Heart left ventricle (tissue), 16 donors: ENCODE results near the gene TMEM74B. TPM values are rescaled to one million over a fixed set of nuclear protein-coding genes. Genes with fewer than 3 reads are reported as not detected.

ENCODE experiments used
- ATAC-seq, 4 donors: fragments of 200-7000 bp; cut with Tn5 transposase; one replicate each; pipeline ENCODE4 v1.9.1; 2020 to 2022; ENCODE audit warnings: moderate library complexity in 4 of 4, mild to moderate bottlenecking in 3 of 4, moderate number of reproducible peaks in 1 of 4
- DNase-seq, 5 donors: peaks; one replicate each; pipeline ENCODE4 v3.0.0-alpha.2; 2020
- H3K27ac ChIP-seq, 12 donors: fragments of 200-600 bp; sonication (generic) in 4 of 12; one replicate each; pipeline versions ENCODE4 v1.5.0 to v1.8.0; 2016 to 2022; ENCODE audit warnings: mild to moderate bottlenecking in 2 of 12
- H3K27me3 ChIP-seq, 9 donors: fragments of 200-600 bp; sonication (generic) in 2 of 9; one replicate each; pipeline versions ENCODE4 v1.5.1 to v1.8.0; 2016 to 2022; ENCODE audit warnings: mild to moderate bottlenecking in 3 of 9
- H3K36me3 ChIP-seq, 9 donors: fragments of 200-600 bp; sonication (generic) in 2 of 9; one replicate each; pipeline versions ENCODE4 v1.5.0 to v1.8.0; 2018 to 2022; ENCODE audit warnings: mild to moderate bottlenecking in 2 of 9
- H3K4me1 ChIP-seq, 12 donors: fragments of 200-600 bp; sonication (generic) in 4 of 12; one replicate each; pipeline versions ENCODE4 v1.5.0 to v1.8.0; 2016 to 2022; ENCODE audit warnings: mild to moderate bottlenecking in 3 of 12
- H3K4me3 ChIP-seq, 12 donors: fragments of 200-600 bp; sonication (generic) in 4 of 12; one replicate each; pipeline versions ENCODE4 v1.5.0 to v1.8.0; 2017 to 2022; ENCODE audit warnings: mild to moderate bottlenecking in 9 of 12, moderate library complexity in 4 of 12
- H3K9me3 ChIP-seq, 12 donors: fragments of 200-600 bp; sonication (generic) in 4 of 12; one replicate each; pipeline versions ENCODE4 v1.5.0 to v1.8.0; 2016 to 2022; ENCODE audit warnings: mild to moderate bottlenecking in 1 of 12
- CTCF ChIP-seq, 12 donors: fragments of 200-600 bp; sonication (generic) in 4 of 12; IDR thresholded peaks; one replicate each; pipeline versions ENCODE4 v1.5.0 to v1.8.0; 2018 to 2022; ENCODE audit warnings: antibody characterized with exemption in 12 of 12, mild to moderate bottlenecking in 5 of 12
- POLR2A ChIP-seq, 2 donors: fragments of 450-650 bp; IDR thresholded peaks; one replicate each; pipeline ENCODE4 v1.6.1; 2017; ENCODE audit warnings: antibody characterized with exemption in 2 of 2, mild to moderate bottlenecking in 2 of 2, moderate library complexity in 2 of 2
- WGBS, 4 donors: extraction: QIAGEN DNeasy Blood & Tissue Kit in 2 of 4; methylation state at CpG; one replicate each; pipeline versions ENCODE4 v1.1.5 to v1.1.7; 2013 to 2018; 5-methylcytosine and 5-hydroxymethylcytosine counted together
- intact Hi-C, 10 donors: fragments of 100-400 bp; cut with DNase I; formaldehyde crosslinking; loops; one replicate each; pipeline versions ENCODE4 v1.11.1 to v1.14.2; 2022
- long read RNA-seq, 3 donors: library from polyadenylated mRNA; unstranded; transcript quantifications; one replicate each; pipeline ENCODE4 v2.0.0, GENCODE V29; 2020 to 2021
- polyA plus RNA-seq, 2 donors: library from polyadenylated mRNA; stranded (reverse); fragments of 200-250 nt; gene quantifications; one replicate each; pipeline ENCODE4 v1.2.3, GENCODE V29; 2013
- total RNA-seq, 9 donors: library from RNA; depleted of rRNA in 2 of 9; stranded (reverse); fragments of >200 nt in 2 of 9; fragmentation: NEBNext Ultra II Directional in 3 of 9; extraction: Animal tissue kit (Norgen Biotek cat#: 25700) in 3 of 9; gene quantifications; one replicate each; pipeline versions ENCODE4 v1.1.0 to v1.2.4, GENCODE V29; 2016 to 2023
- donor health status: ischemic (EF 13 %, LVEDD 7.1; RV severe dilation, severe dysfunction).
- donor health status: healthy with polysubstance abuse.
- donor health status: DM: no; HTN: yes; CAD: no.
- donor health status: DM: no; HTN: no; CAD: no.
- donor health status: ischemic (EF 25% LVEDD 6.9; RV normal size, moderate dysfunction).
- donor health status: ischemic (EF 25% LVEDD 5.7; RV mildly dilated, moderate dysfunction).
- donor health status: healthy.
- donor health status: DM: yes; HTN: yes; CAD: no.
- donor health status: ischemic (EF 35%, LVEDD 5.7; RV mildly dilated, moderate dysfunction).
- donor health status: nonischemic (EF 11% LVEDD 7.7; RV severe dilation, severe dysfunction).
- donor health status: DM: yes; HTN: yes; CAD: no.
- donor health status: PGD.
- donor health status: ischemic (EF 29% LVEDD 5.4; RV normal size, mild dysfunction).
- donor health status: nonischemic (EF 23%, LVEDD 6.1; RV moderate dilation, normal function).

Gene TMEM74B
- total RNA-seq (1 to 10 TPM in 8 of 9 donors, under 1 TPM in 1; 0.69 to 5.6 (median 1.9) TPM), polyA plus RNA-seq (1 to 10 TPM in 1 of 2 donors, under 1 TPM in 1; 0.55 to 6.6 TPM)
- long read RNA-seq, donor 1, partial matches to known transcripts = 0 of 7 reads
- long read RNA-seq, donor 1, other reads (novel, unspliced or antisense) = 3 of 7 reads
- long read RNA-seq, donor 2, partial matches to known transcripts = 0 of 2 reads
- long read RNA-seq, donor 2, other reads (novel, unspliced or antisense) = 1 of 2 reads
- long read RNA-seq, donor 3, partial matches to known transcripts = 0 of 2 reads
- long read RNA-seq, donor 3, other reads (novel, unspliced or antisense) = 0 of 2 reads

- peak within 1 kb of the TSS; percentile 42 to 69 (median 58) for H3K4me3 ChIP-seq
- H3K36me3 ChIP-seq = peaks cover 0 to 3% (median 0%) of the 10 kb centered on the region in 9 donors
- no peak for DNase-seq
- peak within 1 kb of the TSS in 6 of 12 donors; percentile 46 to 66 (median 46) for H3K27ac ChIP-seq
- H3K9me3 ChIP-seq = no peaks in the 10 kb centered on the region
- H3K27me3 ChIP-seq = peaks cover 0 to 38% (median 9%) of the 10 kb centered on the region in 9 donors
- TF ChIP-seq CTCF (IDR thresholded peaks at IDR 0.05) (no peak), POLR2A (IDR thresholded peaks at IDR 0.05) (no peak)
- 1 to 4% (median 2%) methylated on average over 24 to 76 of the region's 76 CpGs for WGBS, 4 donors
- H3K4me1 ChIP-seq = peaks cover 0 to 31% (median 6%) of the 10 kb centered on the region in 12 donors
- intact Hi-C loops = loop anchor here in 3 of 10 donors (10.0 kb wide), 2 partner anchors 220 to 370 kb away; no protein-coding TSS in a partner anchor
- ATAC-seq = peak in 2 of 4 donors; percentile 3 to 9
Measured at GRCh38 chr20:1184638-1185315, at the start of gene TMEM74B. TMEM74B (minus strand) TSS chr20:1184981; CDS start chr20:1183801, 1,180 bp downstream.

GRCh38 chr20:1232286-1233111, 47.7 kb upstream of the TMEM74B start:
- WGBS, 4 donors = 74 to 83% (median 79%) methylated on average over 3 of the region's 3 CpGs
- Histone ChIP-seq H3K36me3 (no peaks in the 10 kb centered on the region), H3K27ac (no peak overlapping the region), H3K27me3 (peaks cover 0 to 40% (median 13%) of the 10 kb centered on the region in 9 donors), H3K4me1 (no peaks in the 10 kb centered on the region), H3K4me3 (no peak overlapping the region), H3K9me3 (no peaks in the 10 kb centered on the region)
- no peak for DNase-seq
- TF ChIP-seq POLR2A (IDR thresholded peaks at IDR 0.05) (no peak), CTCF (IDR thresholded peaks at IDR 0.05) (no peak)
- no peak for ATAC-seq
- intact Hi-C loops = no loop called here

- peaks cover 0 to 20% (median 11%) of the 10 kb centered on the region in 12 donors for H3K4me1 ChIP-seq
- H3K4me3 ChIP-seq = no peak overlapping the region
- WGBS, 4 donors = 81 to 87% (median 86%) methylated on average over 3 of the region's 3 CpGs
- H3K9me3 ChIP-seq = no peaks in the 10 kb centered on the region
- TF ChIP-seq CTCF (IDR thresholded peaks at IDR 0.05) (no peak), POLR2A (IDR thresholded peaks at IDR 0.05) (no peak)
- DNase-seq = no peak
- no peak overlapping the region for H3K27ac ChIP-seq
- no peaks in the 10 kb centered on the region for H3K36me3 ChIP-seq
- ATAC-seq = no peak
- intact Hi-C loops = loop anchor here in 1 of 10 donors (10.0 kb wide), 1 partner anchor 55 kb away; no protein-coding TSS in a partner anchor
- H3K27me3 ChIP-seq = peaks cover 0 to 54% (median 20%) of the 10 kb centered on the region in 9 donors
Measured at GRCh38 chr20:1229541-1229940, 44.8 kb upstream of the TMEM74B start.
